Endothelial cell of umbilical vein (primary cell): ENCODE data around the gene ZNF205. TPM values are rescaled to one million over a fixed set of nuclear protein-coding genes. Genes with fewer than 3 reads are reported as not detected.

Source experiments
- BruUV-seq: library from RNA; stranded (reverse); fragments of 400-500 nt; replicated peaks from 2 replicates; lab custom pipeline; 2021; lab: Mats Ljungman, UMichigan
- CTCF ChIA-PET: fragments of 300-600, 350-600 bp; sonication (Branson Sonifier 250); formaldehyde crosslinking; loops from one replicate; lab custom pipeline; 2021; ENCODE audit warnings: antibody characterized with exemption, inconsistent platforms; lab: Charles Lee
- POLR2A ChIA-PET: fragments of 300-600, 350-600 bp; sonication (Branson Sonifier 250); formaldehyde crosslinking; loops from one replicate; lab custom pipeline; 2021; ENCODE audit warnings: antibody characterized with exemption, inconsistent platforms; lab: Charles Lee
- DNase-seq: peaks from one replicate; pipeline ENCODE4 v3.0.0-alpha.2; 2011; ENCODE audit warnings: low read depth, low spot score
- FAIRE-seq: peaks from 2 replicates; lab custom pipeline; 2011; peaks lifted over from hg19 to GRCh38; lab: Jason Lieb, UNC
- H2AFZ ChIP-seq: 2 replicates; pipeline ENCODE4 v1.6.0; 2012; ENCODE audit warnings: low read depth, low read length, control low read depth, inconsistent platforms
- H3K27ac ChIP-seq: 2 replicates; pipeline ENCODE4 v1.5.1; 2011; ENCODE audit warnings: low read depth, mild to moderate bottlenecking, control low read depth, low read length, moderate library complexity; ENCODE audit not compliant: insufficient read depth
- H3K27me3 ChIP-seq, 2 experiments: 2 replicates each; pipeline versions ENCODE4 v1.6.0 to v1.6.1; 2011; ENCODE audit warnings: low read length in 2 of 2, mixed read lengths in 1 of 2; ENCODE audit not compliant: control insufficient read depth in 2 of 2, insufficient read depth in 2 of 2
- H3K36me3 ChIP-seq, 2 experiments: 2 replicates in 1 of 2; 3 replicates in 1 of 2; pipeline ENCODE4 v1.5.1; 2011; ENCODE audit warnings: low read length in 2 of 2, mild to moderate bottlenecking in 1 of 2, moderate library complexity in 1 of 2; ENCODE audit not compliant: control insufficient read depth in 2 of 2, insufficient read depth in 2 of 2; ENCODE audit errors: extremely low read depth in 1 of 2
- H3K4me1 ChIP-seq: 3 replicates; pipeline ENCODE4 v1.5.1; 2011; ENCODE audit warnings: mild to moderate bottlenecking, low read length; ENCODE audit not compliant: control insufficient read depth, insufficient read depth; ENCODE audit errors: extremely low read depth
- H3K4me2 ChIP-seq: 2 replicates; pipeline ENCODE4 v1.6.1; 2011; ENCODE audit warnings: low read length, control low read depth, mixed read lengths; ENCODE audit not compliant: insufficient read depth
- H3K4me3 ChIP-seq, 3 experiments: fragments of 200-600 bp in 1 of 3; sonication (generic), shearing (Covaris generic) in 1 of 3; replicated peaks in 1 of 3; 2 replicates each; pipeline ENCODE4 v1.5.1; 2011 to 2016; ENCODE audit warnings: control low read depth in 3 of 3, low read length in 3 of 3, mild to moderate bottlenecking in 2 of 3, inconsistent platforms in 1 of 3, low read depth in 1 of 3, moderate library complexity in 1 of 3; ENCODE audit not compliant: insufficient read depth in 1 of 3
- H3K79me2 ChIP-seq: 2 replicates; pipeline ENCODE4 v1.6.0; 2012; ENCODE audit warnings: low read length, inconsistent platforms; ENCODE audit not compliant: control insufficient read depth, insufficient read depth
- H3K9ac ChIP-seq: replicated peaks from 2 replicates; pipeline ENCODE3; 2011; ENCODE audit warnings: low read length, control low read depth; ENCODE audit not compliant: insufficient read depth; ENCODE audit errors: extremely low read depth
- H3K9me1 ChIP-seq: replicated peaks from 3 replicates; pipeline ENCODE4 v1.6.0; 2011; ENCODE audit warnings: mild to moderate bottlenecking, low read length; ENCODE audit not compliant: control insufficient read depth, insufficient read depth; ENCODE audit errors: extremely low read depth
- H3K9me3 ChIP-seq: replicated peaks from 2 replicates; pipeline ENCODE4 v1.5.1; 2012; ENCODE audit warnings: low read length, inconsistent platforms; ENCODE audit not compliant: control insufficient read depth, insufficient read depth
- H4K20me1 ChIP-seq: replicated peaks from 2 replicates; pipeline ENCODE3; 2011; ENCODE audit warnings: mild to moderate bottlenecking, low read length; ENCODE audit not compliant: control insufficient read depth, insufficient read depth; ENCODE audit errors: extremely low read depth
- GATA2 ChIP-seq: IDR thresholded peaks from 2 replicates; pipeline ENCODE4 v1.7.0; 2011; ENCODE audit warnings: low read depth, mild to moderate bottlenecking, moderate library complexity, mixed read lengths, low read length; ENCODE audit not compliant: insufficient read length, insufficient read depth
- JUN ChIP-seq: IDR thresholded peaks from 2 replicates; pipeline ENCODE4 v1.6.1; 2011; ENCODE audit warnings: borderline replicate concordance, low read depth; ENCODE audit not compliant: insufficient read length, insufficient read depth
- MYC ChIP-seq: IDR thresholded peaks from one replicate; pipeline ENCODE4 v1.6.1; 2011; ENCODE audit warnings: mild to moderate bottlenecking, low read depth, low read length
- POLR2A ChIP-seq: IDR thresholded peaks from 2 replicates; pipeline ENCODE4 v1.6.1; 2012; ENCODE audit warnings: low read depth, mild to moderate bottlenecking, control low read depth, low read length
- POLR2AphosphoS5 ChIP-seq: IDR thresholded peaks from 2 replicates; pipeline ENCODE4 v1.6.1; 2012; ENCODE audit warnings: low read depth, mild to moderate bottlenecking, control low read depth, low read length, moderate library complexity; ENCODE audit not compliant: insufficient read depth
- dilution Hi-C: fragments of 300-500 bp; cut with MboI; formaldehyde crosslinking; loops from one replicate; pipeline ENCODE4 v1.15.0; 2019; ENCODE audit warnings: low sequenced_read_pairs; ENCODE audit not compliant: extremely low pct_ligation_motif_present
- intact Hi-C: fragments of 100-400 bp; cut with micrococcal nuclease; formaldehyde crosslinking; loops from one replicate; pipeline ENCODE4 v1.10.0; 2022
- polyA plus RNA-seq, 4 experiments: library from polyadenylated mRNA; depleted of rRNA in 3 of 4; stranded (reverse) in 3 of 4; unstranded in 1 of 4; fragments of >200 nt; gene quantifications; 2 replicates each; pipeline versions ENCODE4 v1.2.1 to v1.2.3, GENCODE V29; 2011 to 2012; ENCODE audit warnings: missing spikeins in 1 of 4
- total RNA-seq: library from RNA; stranded (reverse); gene quantifications from 2 replicates; pipeline ENCODE4 v1.2.3, GENCODE V29; 2021
- TF ChIP-seq, protein P1 (sequence below), 2 donors: IDR thresholded peaks; 1 replicate in 1 of 2; 2 replicates in 1 of 2; pipeline ENCODE4 v1.5.1; 2011; ENCODE audit warnings: low read length in 2 of 2, mild to moderate bottlenecking in 2 of 2, moderate library complexity in 2 of 2, control low read depth in 1 of 2, inconsistent platforms in 1 of 2, low read depth in 1 of 2; ENCODE audit not compliant: insufficient read depth in 1 of 2; ENCODE audit errors: extremely low read depth in 1 of 2

ZNF205 gene
- total and polyA plus RNA-seq, 2 donors (not counting 3 experiments of a cell fraction or from before 2014, with no cell fraction given) = 18.5 to 19.0 TPM

DNA sequence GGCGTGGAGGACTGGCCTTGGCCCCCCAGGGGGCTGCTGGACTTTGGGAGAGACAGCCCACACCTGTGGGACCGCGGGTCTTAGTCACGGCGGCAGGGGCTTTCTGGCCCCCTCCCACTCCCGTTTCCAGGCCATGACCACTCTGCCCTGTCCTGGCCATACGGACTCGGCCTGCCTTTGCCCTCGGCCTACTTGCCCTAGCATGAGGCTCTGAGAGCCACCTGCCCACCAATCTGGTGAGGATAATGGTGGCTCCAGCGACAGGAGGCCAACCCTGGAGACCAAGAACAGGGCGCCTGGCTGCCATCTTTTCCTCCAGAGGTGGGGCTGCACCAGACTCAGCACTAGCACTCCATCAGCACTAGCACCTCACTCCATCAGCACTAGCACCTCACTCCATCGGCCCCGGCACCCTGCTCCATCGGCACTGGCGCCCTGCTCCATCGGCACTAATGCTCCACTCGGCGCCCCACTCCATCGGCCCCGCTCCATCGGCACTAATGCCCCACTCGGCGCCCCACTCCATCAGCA, 29.5 kb downstream of the ZNF205 start:
- Histone ChIP-seq H3K36me3 (peaks cover 0 to 9% of the 10 kb centered on the region in 2 experiments), H3K4me3 (no peak overlapping the region), H3K4me1 (no peaks in the 10 kb centered on the region), H3K9me3 (no peaks in the 10 kb centered on the region), H3K4me2 (no peak overlapping the region), H3K27me3 (no peaks in the 10 kb centered on the region), H3K79me2 (no peaks in the 10 kb centered on the region), H3K9ac (no peak overlapping the region), H4K20me1 (no peaks in the 10 kb centered on the region), H2AFZ (no peak overlapping the region), H3K9me1 (no peaks in the 10 kb centered on the region), H3K27ac (no peak overlapping the region)
- no peak for DNase-seq
- BruUV-seq = no TSS peak
- FAIRE-seq = no peak
- ChIA-PET CTCF (no interaction called here), POLR2A (no interaction called here)
- dilution Hi-C loops = no loop called here
- TF ChIP-seq, protein P1, sequence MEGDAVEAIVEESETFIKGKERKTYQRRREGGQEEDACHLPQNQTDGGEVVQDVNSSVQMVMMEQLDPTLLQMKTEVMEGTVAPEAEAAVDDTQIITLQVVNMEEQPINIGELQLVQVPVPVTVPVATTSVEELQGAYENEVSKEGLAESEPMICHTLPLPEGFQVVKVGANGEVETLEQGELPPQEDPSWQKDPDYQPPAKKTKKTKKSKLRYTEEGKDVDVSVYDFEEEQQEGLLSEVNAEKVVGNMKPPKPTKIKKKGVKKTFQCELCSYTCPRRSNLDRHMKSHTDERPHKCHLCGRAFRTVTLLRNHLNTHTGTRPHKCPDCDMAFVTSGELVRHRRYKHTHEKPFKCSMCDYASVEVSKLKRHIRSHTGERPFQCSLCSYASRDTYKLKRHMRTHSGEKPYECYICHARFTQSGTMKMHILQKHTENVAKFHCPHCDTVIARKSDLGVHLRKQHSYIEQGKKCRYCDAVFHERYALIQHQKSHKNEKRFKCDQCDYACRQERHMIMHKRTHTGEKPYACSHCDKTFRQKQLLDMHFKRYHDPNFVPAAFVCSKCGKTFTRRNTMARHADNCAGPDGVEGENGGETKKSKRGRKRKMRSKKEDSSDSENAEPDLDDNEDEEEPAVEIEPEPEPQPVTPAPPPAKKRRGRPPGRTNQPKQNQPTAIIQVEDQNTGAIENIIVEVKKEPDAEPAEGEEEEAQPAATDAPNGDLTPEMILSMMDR (IDR thresholded peaks at IDR 0.05; ENCODE audit: extremely low read depth in 1 of 2, insufficient read depth in 1 of 2, low read depth in 1 of 2, low read length in 2 of 2) = no peak
- TF ChIP-seq GATA2 (no peak), MYC (no peak), POLR2AphosphoS5 (no peak), POLR2A (no peak)
- intact Hi-C loops = no loop called here

GRCh38 chr16:3142327-3142726, 29.9 kb downstream of the ZNF205 start:
- DNase-seq (no peak), FAIRE-seq (no peak)
- no peak overlapping the region for H3K27ac ChIP-seq
- POLR2A ChIA-PET = no interaction called here
- no peak overlapping the region for H3K9ac ChIP-seq
- dilution Hi-C loops (no loop called here), intact Hi-C loops (no loop called here)
- H3K4me3 ChIP-seq = no peak overlapping the region
- H2AFZ ChIP-seq = no peak overlapping the region
- CTCF ChIA-PET = no interaction called here
- no peaks in the 10 kb centered on the region for H3K4me1 ChIP-seq
- H3K36me3 ChIP-seq = peaks cover 0 to 8% of the 10 kb centered on the region in 2 experiments
- TF ChIP-seq JUN (no peak), POLR2AphosphoS5 (no peak)
- TF ChIP-seq, protein P1 (IDR thresholded peaks at IDR 0.05; ENCODE audit: extremely low read depth in 1 of 2, insufficient read depth in 1 of 2, low read depth in 1 of 2, low read length in 2 of 2) = no peak
- no peaks in the 10 kb centered on the region for H3K27me3 ChIP-seq
- no peaks in the 10 kb centered on the region for H3K79me2 ChIP-seq
- no peak overlapping the region for H3K4me2 ChIP-seq
- no peaks in the 10 kb centered on the region for H3K9me3 ChIP-seq
- no peaks in the 10 kb centered on the region for H4K20me1 ChIP-seq
- H3K9me1 ChIP-seq = no peaks in the 10 kb centered on the region
- TSS peak; percentile 49 for BruUV-seq
